GM12878 (cell line): Measurements from ENCODE around the gene AUNIP. TPM values are rescaled to one million over a fixed set of nuclear protein-coding genes. Genes with fewer than 3 reads are reported as not detected.

Source experiments
- ATAC-seq: fragments of 200-7000 bp; cut with Tn5 transposase; 3 replicates; pipeline ENCODE4 v1.9.1; 2020; ENCODE audit warnings: mild to moderate bottlenecking, moderate library complexity
- BruUV-seq: library from RNA; stranded (reverse); fragments of 400-500 nt; replicated peaks from 2 replicates; lab custom pipeline; 2021; lab: Mats Ljungman, UMichigan
- CTCF ChIA-PET: fragments of 300-600 bp; sonication (Branson Sonifier 250); formaldehyde crosslinking; extraction: SDS; loops from one replicate; lab custom pipeline; 2021; ENCODE audit warnings: inconsistent platforms; lab: Yijun Ruan, JAX
- POLR2A ChIA-PET: fragments of 350-600 bp; formaldehyde crosslinking; extraction: SDS; loops from one replicate; lab custom pipeline; 2021; ENCODE audit warnings: inconsistent platforms; lab: Charles Lee
- RAD21 ChIA-PET: fragments of 300-600 bp; sonication (Branson Sonifier 250); formaldehyde crosslinking; loops from one replicate; lab custom pipeline; 2023; ENCODE audit warnings: antibody characterized with exemption; ENCODE audit not compliant: unreplicated experiment; lab: Charles Lee
- SMC1A ChIA-PET: fragments of 300-600 bp; sonication (Branson Sonifier 250); formaldehyde crosslinking; loops from one replicate; lab custom pipeline; 2023; ENCODE audit not compliant: unreplicated experiment, uncharacterized antibody; lab: Charles Lee
- DNase-seq: peaks from one replicate; pipeline ENCODE4 v3.0.0-alpha.2; 2011; ENCODE audit warnings: low read depth, low spot score
- FAIRE-seq: peaks from 3 replicates; lab custom pipeline; 2011; peaks lifted over from hg19 to GRCh38; lab: Jason Lieb, UNC
- H2AFZ ChIP-seq: 2 replicates; pipeline ENCODE4 v1.6.0; 2011; ENCODE audit warnings: low read depth, low read length, control low read depth; ENCODE audit not compliant: control insufficient read depth
- H3K27ac ChIP-seq: 2 replicates; pipeline ENCODE4 v1.5.1; 2011; ENCODE audit warnings: control low read depth; ENCODE audit not compliant: control insufficient read depth, insufficient read depth
- H3K27me3 ChIP-seq, 2 experiments: replicated peaks in 1 of 2; 2 replicates each; pipeline versions ENCODE4 v1.6.0 to v1.6.1; 2011; ENCODE audit warnings: low read length in 1 of 2; ENCODE audit not compliant: control insufficient read depth in 2 of 2, insufficient read depth in 2 of 2
- H3K36me3 ChIP-seq, 2 experiments: 2 replicates each; pipeline ENCODE4 v1.5.1; 2011; ENCODE audit warnings: low read length in 1 of 2; ENCODE audit not compliant: control insufficient read depth in 2 of 2, insufficient read depth in 2 of 2
- H3K4me1 ChIP-seq: 2 replicates; pipeline ENCODE4 v1.6.1; 2011; ENCODE audit warnings: mild to moderate bottlenecking, low read length, moderate library complexity, mixed read lengths; ENCODE audit not compliant: control insufficient read depth, insufficient read depth
- H3K4me2 ChIP-seq: 2 replicates; pipeline ENCODE4 v1.6.0; 2011; ENCODE audit warnings: control low read depth; ENCODE audit not compliant: control insufficient read depth, insufficient read depth
- H3K4me3 ChIP-seq: fragments of 200-600 bp; sonication (generic); 2 replicates; pipeline ENCODE4 v1.5.1; 2016
- H3K79me2 ChIP-seq: 2 replicates; pipeline ENCODE4 v1.6.0; 2011; ENCODE audit warnings: low read length; ENCODE audit not compliant: control insufficient read depth, insufficient read depth
- H3K9ac ChIP-seq: 2 replicates; pipeline ENCODE4 v1.8.0; 2011; ENCODE audit warnings: low read length, control low read depth, mixed read lengths; ENCODE audit not compliant: control insufficient read depth, insufficient read depth
- H3K9me3 ChIP-seq: replicated peaks from 3 replicates; pipeline ENCODE4 v1.5.1; 2011; ENCODE audit warnings: mild to moderate bottlenecking, low read length; ENCODE audit not compliant: control insufficient read depth, insufficient read depth
- H4K20me1 ChIP-seq: 2 replicates; pipeline ENCODE4 v1.6.0; 2011; ENCODE audit not compliant: control insufficient read depth, insufficient read depth
- ASH2L ChIP-seq: fragments of 300-600, 200-600 bp; sonication (generic); IDR thresholded peaks from 2 replicates; pipeline ENCODE4 v1.6.1; 2017; ENCODE audit warnings: low read depth, mild to moderate bottlenecking, borderline replicate concordance
- BCL11A ChIP-seq: IDR thresholded peaks from 2 replicates; pipeline ENCODE4 v1.6.1; 2011; ENCODE audit warnings: low read depth, low read length
- BRCA1 ChIP-seq: IDR thresholded peaks from 2 replicates; pipeline ENCODE4 v1.6.1; 2011; ENCODE audit warnings: low read depth, low read length, improper control_type of control experiment
- CHD4 ChIP-seq: fragments of 200-600 bp; sonication (generic); IDR thresholded peaks from 2 replicates; pipeline ENCODE4 v1.6.1; 2016; ENCODE audit warnings: mild to moderate bottlenecking
- E2F8 ChIP-seq: fragments of 450-650 bp; IDR thresholded peaks from 2 replicates; pipeline ENCODE4 v1.6.1; 2018; ENCODE audit warnings: mild to moderate bottlenecking, low read depth, moderate library complexity; ENCODE audit not compliant: partially characterized antibody
- JUND ChIP-seq: IDR thresholded peaks from 2 replicates; pipeline ENCODE4 v1.6.1; 2012; ENCODE audit warnings: low read depth, mild to moderate bottlenecking, low read length, improper control_type of control experiment, moderate library complexity
- KDM1A ChIP-seq: fragments of 200-600 bp; sonication (generic); IDR thresholded peaks from 2 replicates; pipeline ENCODE4 v1.6.1; 2016; ENCODE audit warnings: borderline replicate concordance
- LARP7 ChIP-seq: fragments of 450-650 bp; IDR thresholded peaks from 2 replicates; pipeline ENCODE4 v1.6.1; 2017; ENCODE audit warnings: mild to moderate bottlenecking
- MTA3 ChIP-seq: IDR thresholded peaks from 2 replicates; pipeline ENCODE4 v1.6.1; 2012; ENCODE audit warnings: low read length, inconsistent platforms, borderline replicate concordance
- NBN ChIP-seq: fragments of 450-650 bp; IDR thresholded peaks from 2 replicates; pipeline ENCODE4 v1.6.1; 2016
- NFYB ChIP-seq: IDR thresholded peaks from 2 replicates; pipeline ENCODE4 v1.6.1; 2011; ENCODE audit warnings: low read depth, mild to moderate bottlenecking, low read length, improper control_type of control experiment, moderate library complexity; ENCODE audit not compliant: insufficient read depth
- NRF1 ChIP-seq: conservative IDR thresholded peaks from 2 replicates; pipeline ENCODE4 v1.6.1; 2011; ENCODE audit warnings: mild to moderate bottlenecking, low read depth, low read length, improper control_type of control experiment
- POLR2A ChIP-seq: IDR thresholded peaks from 2 replicates; pipeline ENCODE4 v1.6.1; 2011; ENCODE audit warnings: low read depth, mild to moderate bottlenecking, low read length
- RAD21 ChIP-seq: IDR thresholded peaks from 2 replicates; pipeline ENCODE4 v1.6.1; 2011; ENCODE audit warnings: mild to moderate bottlenecking, low read depth, low read length, moderate library complexity; ENCODE audit not compliant: insufficient read depth
- STAT3 ChIP-seq: IDR thresholded peaks from 2 replicates; pipeline ENCODE4 v1.6.1; 2011; ENCODE audit warnings: low read depth, low read length, improper control_type of control experiment
- YY1 ChIP-seq: IDR thresholded peaks from 2 replicates; pipeline ENCODE4 v1.6.1; 2011; ENCODE audit warnings: low read depth, mild to moderate bottlenecking, low read length
- ZZZ3 ChIP-seq: IDR thresholded peaks from 2 replicates; pipeline ENCODE4 v1.6.1; 2011; ENCODE audit warnings: low read depth; ENCODE audit not compliant: control insufficient read depth, insufficient read length
- WGBS: methylation state at CpG from one replicate; pipeline ENCODE4 v1.1.6; 2016; ENCODE audit warnings: low lambda C conversion rate; ENCODE audit not compliant: insufficient replicate concordance, insufficient coverage; ENCODE audit errors: missing lambda C conversion rate; 5-methylcytosine and 5-hydroxymethylcytosine counted together
- in situ Hi-C: fragments of 300-500 bp; cut with MboI; formaldehyde crosslinking; loops from 9 replicates; pipeline ENCODE4 v1.14.3; 2018; ENCODE audit warnings: mixed read lengths
- intact Hi-C: fragments of 100-400 bp; cut with micrococcal nuclease; formaldehyde crosslinking; loops from one replicate; pipeline ENCODE4 v1.14.2; 2022; ENCODE audit not compliant: unreplicated experiment
- polyA plus RNA-seq, 11 experiments: library from polyadenylated mRNA; depleted of rRNA in 4 of 11; unstranded in 6 of 11; stranded (reverse) in 5 of 11; fragments of >200 nt; fragmentation: Nextera tagmentation in 4 of 11; fragmentation: Illumina TruSeq in 1 of 11; extraction: Ambion mirVana in 4 of 11; extraction: Trizol in 1 of 11; gene quantifications; 1 replicate in 1 of 11; 2 replicates in 10 of 11; pipeline versions ENCODE4 v1.2.1 to v1.2.3, GENCODE V29; 2011 to 2016; ENCODE audit warnings: inconsistent platforms in 2 of 11, missing spikeins in 2 of 11, low read depth in 1 of 11
- total RNA-seq, 4 experiments: library from RNA; depleted of rRNA in 3 of 4; stranded (reverse); fragments of >200 nt in 3 of 4; fragmentation: Illumina TruSeq in 1 of 4; extraction: Trizol in 1 of 4; gene quantifications; 2 replicates each; pipeline versions ENCODE4 v1.2.1 to v1.2.3, GENCODE V29; 2013 to 2021

The AUNIP gene
- total and polyA plus RNA-seq, 10 of the 15 experiments (the other 5 are each of a cell fraction or from before 2014, with no cell fraction given) = 3.9 to 20.0 (median 12.7) TPM

DNA sequence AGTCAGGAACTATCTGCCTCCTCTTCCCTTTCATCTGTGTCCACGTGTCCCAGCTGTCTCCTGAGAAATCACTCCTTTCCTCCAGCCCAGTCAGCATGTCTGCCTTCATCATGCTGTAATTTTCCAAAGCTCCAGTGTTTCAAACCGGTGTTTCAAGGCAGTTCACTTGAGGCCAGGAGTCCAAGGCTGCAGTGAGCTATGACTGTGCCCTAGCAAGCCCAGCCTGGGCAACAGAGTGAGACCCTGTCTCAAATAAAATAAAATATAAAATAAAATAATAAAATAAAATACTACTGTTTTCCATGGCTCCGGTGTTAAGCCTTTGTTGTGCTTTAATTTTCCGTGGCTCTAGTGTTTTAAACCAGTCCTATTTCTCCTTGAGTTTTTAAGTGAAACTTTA is 67.1 kb downstream of the AUNIP start:
- Histone ChIP-seq H2AFZ (no peak overlapping the region), H3K9ac (no peak overlapping the region), H3K36me3 (no peaks in the 10 kb centered on the region), H3K27ac (no peak overlapping the region), H3K9me3 (no peaks in the 10 kb centered on the region), H3K4me1 (no peaks in the 10 kb centered on the region), H3K79me2 (no peaks in the 10 kb centered on the region), H3K27me3 (peaks cover 3 to 4% of the 10 kb centered on the region in 2 experiments), H4K20me1 (no peaks in the 10 kb centered on the region), H3K4me3 (no peak overlapping the region), H3K4me2 (no peak overlapping the region)
- WGBS = 62% methylated on average over 4 of the region's 4 CpGs
- CTCF ChIA-PET = interaction anchor here (1.2 kb wide), 1 partner anchor 271 kb away, joined by 3 read pairs; no protein-coding TSS in a partner anchor
- DNase-seq = no peak
- RAD21 ChIA-PET = no interaction called here
- TF ChIP-seq KDM1A (no peak), BCL11A (no peak), NFYB (no peak), E2F8 (no peak), NBN (no peak), BRCA1 (no peak), JUND (no peak), YY1 (no peak), ASH2L (no peak), RAD21 (no peak), STAT3 (no peak), MTA3 (no peak), ZZZ3 (no peak), NRF1 (no peak), POLR2A (no peak), CHD4 (no peak), LARP7 (no peak)
- FAIRE-seq = no peak
- POLR2A ChIA-PET = no interaction called here
- intact Hi-C loops (no loop called here), in situ Hi-C loops (loop anchor here (5.0 kb wide), 1 partner anchor 50 kb away; no protein-coding TSS in a partner anchor)
- ATAC-seq = no peak
- SMC1A ChIA-PET = interaction anchor here (1.0 to 1.5 kb wide), 2 partner anchors 165 to 288 kb away, joined by 3 read pairs; no protein-coding TSS in a partner anchor
- no TSS peak for BruUV-seq
